Rectal smooth muscle tissue (tissue), 1 donor: ENCODE data around the gene NOM1.
"Not testable (repeated sequence)": the region's sequence is repeated elsewhere in the genome, so short reads cannot be mapped to it uniquely, and the experiment has no call there.

Experiments used
- H3K27ac ChIP-seq: one replicate; pipeline ENCODE4 v1.7.0; 2013; ENCODE audit warnings: low read depth, low read length, inconsistent platforms
- H3K27me3 ChIP-seq: one replicate; pipeline ENCODE4 v1.7.0; 2013; ENCODE audit warnings: low read length; ENCODE audit not compliant: control insufficient read depth, insufficient read depth
- H3K36me3 ChIP-seq: one replicate; pipeline ENCODE4 v1.7.0; 2013; ENCODE audit warnings: low read length; ENCODE audit not compliant: control insufficient read depth, insufficient read depth
- H3K4me1 ChIP-seq: one replicate; pipeline ENCODE4 v1.7.0; 2013; ENCODE audit warnings: low read length; ENCODE audit not compliant: control insufficient read depth, insufficient read depth
- H3K4me3 ChIP-seq: one replicate; pipeline ENCODE4 v1.7.0; 2013; ENCODE audit warnings: low read length
- H3K9ac ChIP-seq: one replicate; pipeline ENCODE4 v1.7.0; 2013; ENCODE audit warnings: low read length

Gene NOM1

GRCh38 chr7:156944876-156945275 lies 4.6 kb upstream of the NOM1 start:
- Histone ChIP-seq H3K4me3 (no peak overlapping the region), H3K27me3 (peaks cover 16% of the 10 kb centered on the region), H3K4me1 (no peaks in the 10 kb centered on the region), H3K9ac (no peak overlapping the region), H3K36me3 (no peaks in the 10 kb centered on the region), H3K27ac (no peak overlapping the region)

GRCh38 chr7:156947120-156947843 lies 2.2 kb upstream of the NOM1 start:
- Histone ChIP-seq H3K4me1 (peaks cover 7% of the 10 kb centered on the region), H3K4me3 (no peak overlapping the region), H3K27me3 (peaks cover 16% of the 10 kb centered on the region), H3K36me3 (no peaks in the 10 kb centered on the region), H3K9ac (no peak overlapping the region), H3K27ac (no peak overlapping the region)

GRCh38 chr7:156948361-156948760 lies 1.2 kb upstream of the NOM1 start:
- peak overlapping the region; percentile 68 for H3K4me3 ChIP-seq
- H3K4me1 ChIP-seq: peaks cover 7% of the 10 kb centered on the region
- peaks cover 4% of the 10 kb centered on the region for H3K36me3 ChIP-seq
- H3K9ac ChIP-seq: no peak overlapping the region
- H3K27me3 ChIP-seq: peaks cover 6% of the 10 kb centered on the region
- no peak overlapping the region for H3K27ac ChIP-seq

- H3K36me3 ChIP-seq: peaks cover 15% of the 10 kb centered on the region
- peak overlapping the region; percentile 72 for H3K4me3 ChIP-seq
- H3K27ac ChIP-seq: no peak overlapping the region
- H3K27me3 ChIP-seq: no peaks in the 10 kb centered on the region
- no peak overlapping the region for H3K9ac ChIP-seq
- H3K4me1 ChIP-seq: peaks cover 7% of the 10 kb centered on the region
These were observed 908 bp downstream of the NOM1 start for GRCh38 chr7:156950381-156950858.

DNA sequence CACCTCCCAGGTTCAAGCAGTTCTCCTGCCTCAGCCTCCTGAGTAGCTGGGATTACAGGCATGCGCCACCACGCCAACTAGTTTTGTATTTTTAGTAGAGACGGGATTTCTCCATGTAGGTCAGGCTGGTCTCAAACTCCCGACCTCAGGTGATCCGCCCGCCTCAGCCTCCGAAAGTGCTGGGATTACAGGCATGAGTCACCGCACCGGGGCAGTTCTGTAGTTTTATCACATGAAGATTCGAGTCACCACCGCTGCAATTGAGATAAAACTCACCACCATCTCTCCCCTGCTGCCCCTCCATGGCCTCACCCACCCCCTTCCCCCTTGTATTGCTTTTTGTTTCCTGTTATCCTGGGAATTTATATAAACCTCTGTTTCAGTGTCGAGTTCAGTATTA lies 3.7 kb downstream of the NOM1 start:
- not testable (repeated sequence) for H3K27me3 ChIP-seq, H3K27ac ChIP-seq, H3K4me3 ChIP-seq, H3K9ac ChIP-seq, H3K4me1 ChIP-seq
- peaks cover 17% of the 10 kb centered on the region for H3K36me3 ChIP-seq

DNA sequence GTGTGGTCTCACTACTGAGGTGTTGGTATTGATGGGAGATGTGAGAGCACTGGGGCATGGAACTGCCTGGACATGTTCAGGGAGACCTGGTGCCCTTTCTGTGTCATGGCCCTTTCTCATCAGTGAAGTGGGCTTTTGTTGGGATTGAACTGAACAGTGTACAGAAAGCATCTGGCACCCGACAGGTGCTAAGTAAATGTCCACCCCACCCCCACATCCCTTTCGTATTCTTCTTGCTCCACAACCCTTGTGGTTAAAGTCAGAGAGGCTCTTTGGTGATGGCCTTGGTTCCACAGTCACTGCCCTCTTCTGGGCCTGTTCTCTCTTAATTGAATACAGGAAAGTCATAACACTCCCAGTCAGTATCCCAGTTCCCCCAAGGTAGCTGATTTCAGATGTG lies 5.4 kb downstream of the NOM1 start:
- Histone ChIP-seq H3K36me3 (peaks cover 18% of the 10 kb centered on the region), H3K4me3 (no peak overlapping the region), H3K27me3 (no peaks in the 10 kb centered on the region), H3K4me1 (peaks cover 7% of the 10 kb centered on the region), H3K9ac (no peak overlapping the region), H3K27ac (no peak overlapping the region)

- Histone ChIP-seq H3K4me3 (no peak overlapping the region), H3K27ac (no peak overlapping the region), H3K27me3 (no peaks in the 10 kb centered on the region), H3K4me1 (no peaks in the 10 kb centered on the region), H3K36me3 (peaks cover 29% of the 10 kb centered on the region), H3K9ac (no peak overlapping the region)
These were observed 7.2 kb downstream of the NOM1 start for GRCh38 chr7:156956727-156957126.

GRCh38 chr7:156962145-156962544 lies 12.6 kb downstream of the NOM1 start:
- Histone ChIP-seq H3K27ac (no peak overlapping the region), H3K36me3 (peaks cover 38% of the 10 kb centered on the region), H3K9ac (no peak overlapping the region), H3K4me3 (no peak overlapping the region), H3K4me1 (no peaks in the 10 kb centered on the region), H3K27me3 (no peaks in the 10 kb centered on the region)

DNA sequence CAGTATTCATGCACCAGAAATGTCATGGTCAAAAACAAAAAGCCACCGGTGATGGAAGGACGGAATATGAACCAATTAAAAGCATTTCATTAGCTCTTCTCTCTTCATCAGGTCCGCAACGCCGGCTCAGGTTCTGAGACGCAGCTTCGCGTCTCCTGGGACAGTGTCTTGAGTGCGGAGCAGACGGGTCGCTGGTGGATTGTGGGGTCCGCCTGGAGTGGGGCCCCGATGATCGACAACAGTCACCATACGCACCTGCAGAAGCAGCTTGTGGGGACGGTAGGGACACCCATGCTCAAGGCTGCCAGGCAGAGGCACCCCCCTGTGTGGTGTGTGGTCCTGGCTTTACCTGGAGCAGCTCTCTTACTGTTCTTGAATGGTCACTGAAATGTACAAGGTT lies 13.4 kb downstream of the NOM1 start:
- H3K4me3 ChIP-seq: no peak overlapping the region
- no peak overlapping the region for H3K9ac ChIP-seq
- no peaks in the 10 kb centered on the region for H3K27me3 ChIP-seq
- H3K36me3 ChIP-seq: peaks cover 39% of the 10 kb centered on the region
- H3K27ac ChIP-seq: no peak overlapping the region
- H3K4me1 ChIP-seq: no peaks in the 10 kb centered on the region

GRCh38 chr7:156963472-156963871 lies 14.0 kb downstream of the NOM1 start:
- Histone ChIP-seq H3K36me3 (peaks cover 40% of the 10 kb centered on the region), H3K4me1 (no peaks in the 10 kb centered on the region), H3K27me3 (no peaks in the 10 kb centered on the region)

DNA sequence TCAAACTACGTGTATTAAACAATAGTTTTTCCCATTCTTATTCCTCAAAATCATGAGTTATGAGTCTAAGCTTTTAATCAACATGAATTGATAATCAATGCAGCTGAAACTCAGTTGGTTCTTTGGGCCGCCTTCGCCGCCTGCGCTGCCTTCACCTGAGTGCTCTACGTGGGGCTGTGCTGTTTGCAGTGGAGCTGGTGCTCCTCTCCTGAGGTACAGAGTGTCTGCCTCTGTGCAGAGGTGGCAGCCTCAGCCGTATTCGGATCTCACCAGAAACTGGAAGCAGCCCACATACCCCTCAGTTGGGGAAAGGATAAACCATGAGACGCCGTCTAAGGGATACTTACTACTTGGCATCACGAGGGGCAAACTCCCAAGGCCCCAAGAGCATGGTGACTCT lies 15.5 kb downstream of the NOM1 start:
- H3K4me1 ChIP-seq: no peaks in the 10 kb centered on the region
- no peak overlapping the region for H3K4me3 ChIP-seq
- H3K27me3 ChIP-seq: no peaks in the 10 kb centered on the region
- no peak overlapping the region for H3K9ac ChIP-seq
- no peak overlapping the region for H3K27ac ChIP-seq
- H3K36me3 ChIP-seq: peaks cover 40% of the 10 kb centered on the region

More at GRCh38 chr7:156963472-156963871, 14.0 kb downstream of the NOM1 start:
- no peak overlapping the region for H3K9ac ChIP-seq
- no peak overlapping the region for H3K27ac ChIP-seq
- H3K4me3 ChIP-seq: no peak overlapping the region

- Histone ChIP-seq H3K27me3 (no peaks in the 10 kb centered on the region), H3K9ac (no peak overlapping the region), H3K36me3 (peaks cover 29% of the 10 kb centered on the region), H3K4me3 (no peak overlapping the region), H3K4me1 (no peaks in the 10 kb centered on the region), H3K27ac (no peak overlapping the region)
These were observed 16.9 kb downstream of the NOM1 start for GRCh38 chr7:156966387-156966786.

GRCh38 chr7:156968183-156968582 lies 18.7 kb downstream of the NOM1 start:
- H3K4me3 ChIP-seq: no peak overlapping the region
- no peak overlapping the region for H3K9ac ChIP-seq
- H3K27me3 ChIP-seq: no peaks in the 10 kb centered on the region
- no peak overlapping the region for H3K27ac ChIP-seq
- peaks cover 23% of the 10 kb centered on the region for H3K36me3 ChIP-seq
- no peaks in the 10 kb centered on the region for H3K4me1 ChIP-seq
